Measurements from ENCODE around the gene IL34. TPM values are rescaled to one million over a fixed set of nuclear protein-coding genes. Genes with fewer than 3 reads are reported as not detected.
"Not testable (repeated sequence)": the region's sequence is repeated elsewhere in the genome, so short reads cannot be mapped to it uniquely, and the experiment has no call there.

IL34 gene
- total RNA-seq, 2 donors from 2014 or later, result 1.2 TPM; not detected in 1

GRCh38 chr16:70643264-70643663, 3.1 kb upstream of the IL34 start:
- not testable (repeated sequence) for H3K4me3 Mint-ChIP-seq; H3K27ac Mint-ChIP-seq; H3K9me3 Mint-ChIP-seq; DNase-seq (ENCODE audit: low spot score); H3K4me1 Mint-ChIP-seq (ENCODE audit: low read depth in 2 of 2); H3K27me3 Mint-ChIP-seq; ATAC-seq; H3K36me3 Mint-ChIP-seq

- Mint-ChIP-seq H3K4me1 (ENCODE audit: low read depth in 2 of 2) (no peaks in the 10 kb centered on the region), H3K27ac (no peak overlapping the region), H3K36me3 (no peaks in the 10 kb centered on the region), H3K4me3 (no peak overlapping the region), H3K9me3 (no peaks in the 10 kb centered on the region), H3K27me3 (peaks cover 0 to 8% of the 10 kb centered on the region in 2 donors)
- DNase-seq (ENCODE audit: low spot score), result no peak
- no peak for ATAC-seq
Observed at GRCh38 chr16:70644763-70645597, 1.4 kb upstream of the IL34 start.

- Mint-ChIP-seq H3K9me3 (no peaks in the 10 kb centered on the region), H3K4me1 (ENCODE audit: low read depth in 2 of 2) (no peaks in the 10 kb centered on the region), H3K27ac (no peak overlapping the region), H3K36me3 (no peaks in the 10 kb centered on the region), H3K4me3 (no peak overlapping the region), H3K27me3 (no peaks in the 10 kb centered on the region)
- ATAC-seq, result peak in 1 of 2 donors; percentile 25
- no peak for DNase-seq (ENCODE audit: low spot score)
Observed at GRCh38 chr16:70647441-70648359, 1.3 kb downstream of the IL34 start.

GRCh38 chr16:70648606-70649005, 2.2 kb downstream of the IL34 start:
- Mint-ChIP-seq H3K9me3 (no peaks in the 10 kb centered on the region), H3K4me3 (no peak overlapping the region), H3K27me3 (no peaks in the 10 kb centered on the region), H3K36me3 (no peaks in the 10 kb centered on the region), H3K27ac (no peak overlapping the region), H3K4me1 (ENCODE audit: low read depth in 2 of 2) (peaks cover under 1% of the 10 kb centered on the region in 2 donors)
- DNase-seq (ENCODE audit: low spot score) (no peak), ATAC-seq (no peak)

- ATAC-seq (no peak), DNase-seq (ENCODE audit: low spot score) (no peak)
- Mint-ChIP-seq H3K27ac (no peak overlapping the region), H3K4me3 (no peak overlapping the region), H3K27me3 (peaks cover 0 to 2% of the 10 kb centered on the region in 2 donors), H3K4me1 (ENCODE audit: low read depth in 2 of 2) (peaks cover 4 to 5% of the 10 kb centered on the region in 2 donors), H3K36me3 (no peaks in the 10 kb centered on the region), H3K9me3 (no peaks in the 10 kb centered on the region)
Observed at GRCh38 chr16:70649300-70649699, 2.9 kb downstream of the IL34 start.

- H3K4me3 Mint-ChIP-seq, result no peak overlapping the region
- no peak overlapping the region for H3K27ac Mint-ChIP-seq
- H3K9me3 Mint-ChIP-seq, result no peaks in the 10 kb centered on the region
- DNase-seq (ENCODE audit: low spot score), result no peak
- no peak for ATAC-seq
- H3K27me3 Mint-ChIP-seq, result peaks cover 0 to 2% of the 10 kb centered on the region in 2 donors
- H3K36me3 Mint-ChIP-seq, result no peaks in the 10 kb centered on the region
- H3K4me1 Mint-ChIP-seq (ENCODE audit: low read depth in 2 of 2), result peaks cover 4 to 5% of the 10 kb centered on the region in 2 donors
Observed at GRCh38 chr16:70650216-70650615, 3.9 kb downstream of the IL34 start.

- ATAC-seq, result no peak
Observed at GRCh38 chr16:70651524-70651923, 5.2 kb downstream of the IL34 start.

GRCh38 chr16:70652322-70652721, 6.0 kb downstream of the IL34 start:
- no peak overlapping the region for H3K4me3 Mint-ChIP-seq
- H3K27ac Mint-ChIP-seq, result no peak overlapping the region
- H3K36me3 Mint-ChIP-seq, result no peaks in the 10 kb centered on the region
- DNase-seq (ENCODE audit: low spot score) (no peak), ATAC-seq (no peak)
- H3K9me3 Mint-ChIP-seq, result no peaks in the 10 kb centered on the region
- peaks cover 4 to 5% of the 10 kb centered on the region in 2 donors for H3K4me1 Mint-ChIP-seq (ENCODE audit: low read depth in 2 of 2)
- H3K27me3 Mint-ChIP-seq, result peaks cover 0 to 2% of the 10 kb centered on the region in 2 donors

More at GRCh38 chr16:70651524-70651923, 5.2 kb downstream of the IL34 start:
- no peak for DNase-seq (ENCODE audit: low spot score)
- Mint-ChIP-seq H3K27ac (no peak overlapping the region), H3K4me3 (no peak overlapping the region), H3K4me1 (ENCODE audit: low read depth in 2 of 2) (peaks cover 4 to 5% of the 10 kb centered on the region in 2 donors), H3K36me3 (no peaks in the 10 kb centered on the region), H3K27me3 (peaks cover 0 to 2% of the 10 kb centered on the region in 2 donors), H3K9me3 (no peaks in the 10 kb centered on the region)

GRCh38 chr16:70653406-70653805, 7.0 kb downstream of the IL34 start:
- Mint-ChIP-seq H3K4me3 (no peak overlapping the region), H3K36me3 (no peaks in the 10 kb centered on the region), H3K27ac (peak overlapping the region in 1 of 2 donors; percentile 1), H3K9me3 (no peaks in the 10 kb centered on the region), H3K27me3 (peaks cover 0 to 2% of the 10 kb centered on the region in 2 donors), H3K4me1 (ENCODE audit: low read depth in 2 of 2) (peaks cover 4 to 5% of the 10 kb centered on the region in 2 donors)
- DNase-seq (ENCODE audit: low spot score), result no peak
- no peak for ATAC-seq

- H3K27me3 Mint-ChIP-seq, result peaks cover 0 to 2% of the 10 kb centered on the region in 2 donors
- peak; percentile 69 for DNase-seq (ENCODE audit: low spot score)
- peak overlapping the region; percentile 38 for H3K4me3 Mint-ChIP-seq
- H3K36me3 Mint-ChIP-seq, result no peaks in the 10 kb centered on the region
- peak overlapping the region in 1 of 2 donors; percentile 1 for H3K27ac Mint-ChIP-seq
- peaks cover 4 to 5% of the 10 kb centered on the region in 2 donors for H3K4me1 Mint-ChIP-seq (ENCODE audit: low read depth in 2 of 2)
- no peaks in the 10 kb centered on the region for H3K9me3 Mint-ChIP-seq
- peak; percentile 67 to 70 for ATAC-seq
Observed at GRCh38 chr16:70653809-70654771, 7.7 kb downstream of the IL34 start.

- Mint-ChIP-seq H3K27ac (no peak overlapping the region), H3K4me3 (no peak overlapping the region), H3K9me3 (no peaks in the 10 kb centered on the region), H3K27me3 (peaks cover 0 to 2% of the 10 kb centered on the region in 2 donors), H3K36me3 (no peaks in the 10 kb centered on the region), H3K4me1 (ENCODE audit: low read depth in 2 of 2) (peaks cover 4 to 5% of the 10 kb centered on the region in 2 donors)
- DNase-seq (ENCODE audit: low spot score), result no peak
- no peak for ATAC-seq
Observed at GRCh38 chr16:70656065-70656711, 9.8 kb downstream of the IL34 start.

- DNase-seq (ENCODE audit: low spot score) (no peak), ATAC-seq (no peak)
- Mint-ChIP-seq H3K36me3 (no peaks in the 10 kb centered on the region), H3K27ac (no peak overlapping the region), H3K4me1 (ENCODE audit: low read depth in 2 of 2) (peaks cover 4 to 5% of the 10 kb centered on the region in 2 donors), H3K27me3 (peaks cover 0 to 2% of the 10 kb centered on the region in 2 donors), H3K4me3 (no peak overlapping the region), H3K9me3 (no peaks in the 10 kb centered on the region)
Observed at GRCh38 chr16:70656712-70657263, 10.4 kb downstream of the IL34 start.
